GM12891 (cell line): ENCODE results near the gene IL15RA.

Source experiments
- DNase-seq: peaks from one replicate; pipeline ENCODE4 v3.0.0; 2011; ENCODE audit warnings: low spot score; ENCODE audit not compliant: insufficient read length
- FAIRE-seq: peaks from 2 replicates; lab custom pipeline; 2011; peaks lifted over from hg19 to GRCh38; lab: Jason Lieb, UNC
- PAX5 ChIP-seq: IDR thresholded peaks from 2 replicates; pipeline ENCODE4 v1.6.1; 2011; ENCODE audit warnings: low read length, moderate library complexity, mild to moderate bottlenecking; ENCODE audit not compliant: insufficient read depth, severe bottlenecking
- POLR2A ChIP-seq: IDR thresholded peaks from 2 replicates; pipeline ENCODE4 v1.6.1; 2011; ENCODE audit warnings: low read depth, low read length, control low read depth
- POLR2AphosphoS5 ChIP-seq: IDR thresholded peaks from 2 replicates; pipeline ENCODE4 v1.6.1; 2011; ENCODE audit warnings: low read depth, low read length, control low read depth
- POU2F2 ChIP-seq: IDR thresholded peaks from 2 replicates; pipeline ENCODE4 v1.6.1; 2011; ENCODE audit warnings: low read depth, mild to moderate bottlenecking, control low read depth, low read length, moderate library complexity
- SPI1 ChIP-seq: IDR thresholded peaks from 2 replicates; pipeline ENCODE4 v1.6.1; 2011; ENCODE audit warnings: low read depth, low read length, control low read depth
- TAF1 ChIP-seq: IDR thresholded peaks from 2 replicates; pipeline ENCODE4 v1.6.1; 2011; ENCODE audit warnings: low read depth, low read length, control low read depth

Gene IL15RA

GRCh38 chr10:5945561-5946418 lies 31.6 kb downstream of the IL15RA start:
- TF ChIP-seq POLR2A (no peak), SPI1 (no peak), PAX5 (no peak), POLR2AphosphoS5 (no peak), POU2F2 (no peak), TAF1 (no peak)
- DNase-seq (no peak), FAIRE-seq (no peak)

GRCh38 chr10:5945190-5945509 lies 32.2 kb downstream of the IL15RA start:
- FAIRE-seq (no peak), DNase-seq (no peak)
- TF ChIP-seq POU2F2 (no peak), POLR2AphosphoS5 (no peak), PAX5 (no peak), SPI1 (no peak), POLR2A (no peak), TAF1 (no peak)

DNA sequence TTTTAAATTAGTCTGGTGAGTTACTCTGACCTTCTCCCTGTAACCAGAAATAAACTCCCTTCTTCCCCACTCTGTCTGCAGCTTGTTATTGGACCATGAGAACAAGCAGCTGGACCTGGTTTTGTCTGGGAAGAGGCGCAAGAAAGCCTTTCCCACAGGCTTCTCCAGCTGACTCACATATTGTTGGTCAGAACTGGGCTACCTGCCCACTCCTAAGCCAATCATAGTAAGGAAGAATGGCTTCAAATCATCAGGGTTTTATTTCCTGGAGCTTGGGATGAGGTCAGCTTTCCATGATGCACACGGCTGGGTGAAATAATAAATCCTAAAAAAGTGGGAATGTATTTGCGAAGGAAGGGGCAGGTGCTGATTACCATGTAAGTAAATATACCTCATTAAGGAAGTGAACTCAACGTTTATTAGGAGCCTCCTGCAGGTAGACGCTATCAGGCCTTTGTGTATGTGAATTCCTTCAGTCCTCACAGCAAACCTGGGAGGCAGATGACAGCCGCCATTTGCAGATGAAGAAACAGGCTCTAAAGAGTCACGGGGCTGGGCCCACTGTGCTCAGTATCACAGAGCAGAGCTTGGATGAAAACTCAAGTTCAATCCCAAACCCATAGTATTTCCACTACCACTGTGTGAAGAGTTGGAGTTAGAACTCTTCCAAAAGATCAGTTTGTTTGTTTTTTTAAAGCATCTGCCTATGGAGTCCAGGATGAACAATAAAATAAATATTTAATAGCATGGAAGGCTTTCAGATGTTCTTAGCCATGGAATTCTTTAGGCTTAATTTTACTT lies 32.8 kb downstream of the IL15RA start:
- no peak for DNase-seq
- FAIRE-seq = no peak
- TF ChIP-seq TAF1 = no peak
- TF ChIP-seq PAX5 = no peak
- no peak for TF ChIP-seq POLR2AphosphoS5

- DNase-seq = no peak
- no peak for FAIRE-seq
These were observed 33.8 kb downstream of the IL15RA start for GRCh38 chr10:5943536-5943935.

GRCh38 chr10:5942474-5942873 lies 34.9 kb downstream of the IL15RA start:
- FAIRE-seq (no peak), DNase-seq (no peak)
- TF ChIP-seq PAX5 (no peak), POLR2AphosphoS5 (no peak), SPI1 (no peak)

More at GRCh38 chr10:5943536-5943935, 33.8 kb downstream of the IL15RA start:
- TF ChIP-seq POLR2AphosphoS5 (no peak), POLR2A (no peak), POU2F2 (no peak), PAX5 (no peak), SPI1 (no peak), TAF1 (no peak)

GRCh38 chr10:5942001-5942400 lies 35.3 kb downstream of the IL15RA start:
- DNase-seq (no peak), FAIRE-seq (no peak)
- TF ChIP-seq POLR2AphosphoS5 = no peak
- TF ChIP-seq TAF1 = no peak
- TF ChIP-seq POLR2A = no peak
- no peak for TF ChIP-seq POU2F2
- no peak for TF ChIP-seq PAX5
- TF ChIP-seq SPI1 = no peak

GRCh38 chr10:5941579-5941978 lies 35.8 kb downstream of the IL15RA start:
- FAIRE-seq = no peak
- TF ChIP-seq POU2F2 = no peak
- no peak for TF ChIP-seq PAX5
- TF ChIP-seq POLR2A = no peak

DNA sequence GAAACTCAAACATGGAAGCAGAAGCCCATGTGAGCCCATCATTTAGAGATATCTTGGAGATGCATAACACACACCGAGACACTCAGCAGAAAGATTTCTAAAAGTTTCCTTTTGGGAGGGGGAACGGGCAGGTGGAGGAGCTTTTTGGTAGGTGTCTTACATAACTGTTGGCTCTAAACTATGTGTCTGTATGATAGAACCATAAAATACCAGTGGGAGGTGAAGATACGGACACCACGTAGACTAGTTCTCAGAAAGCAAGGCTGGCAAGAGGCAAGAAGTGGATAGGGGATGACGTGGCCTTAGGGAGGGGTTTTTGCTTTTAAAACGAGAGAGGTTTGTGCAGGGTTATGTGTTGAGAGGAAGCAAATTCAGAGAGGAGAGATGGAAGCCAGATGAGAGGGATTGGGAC lies 36.5 kb downstream of the IL15RA start:
- TF ChIP-seq SPI1 (no peak), TAF1 (no peak), POLR2A (no peak), PAX5 (no peak), POU2F2 (no peak), POLR2AphosphoS5 (no peak)
- FAIRE-seq (no peak), DNase-seq (no peak)

More at GRCh38 chr10:5941579-5941978, 35.8 kb downstream of the IL15RA start:
- no peak for DNase-seq

- DNase-seq (no peak), FAIRE-seq (no peak)
- TF ChIP-seq TAF1 (no peak), POLR2A (no peak), POLR2AphosphoS5 (no peak), SPI1 (no peak), PAX5 (no peak), POU2F2 (no peak)
These were observed 39.1 kb downstream of the IL15RA start for GRCh38 chr10:5938291-5938690.

GRCh38 chr10:5937016-5937415 lies 40.3 kb downstream of the IL15RA start:
- TF ChIP-seq POLR2A (no peak), PAX5 (no peak), TAF1 (no peak), SPI1 (no peak), POU2F2 (no peak), POLR2AphosphoS5 (no peak)
- FAIRE-seq = no peak
- no peak for DNase-seq
